HG02938 (cell line): ENCODE results near the gene CFAP97D2.
"Not testable (repeated sequence)": the region's sequence is repeated elsewhere in the genome, so short reads cannot be mapped to it uniquely, and the experiment has no call there.

ENCODE experiments used
- ATAC-seq: cut with Tn5 transposase; IDR thresholded peaks from one replicate; pipeline ENCODE4 v1.9.1; 2021; ENCODE audit warnings: mild to moderate bottlenecking, moderate library complexity; ENCODE audit not compliant: unreplicated experiment

Gene CFAP97D2

DNA sequence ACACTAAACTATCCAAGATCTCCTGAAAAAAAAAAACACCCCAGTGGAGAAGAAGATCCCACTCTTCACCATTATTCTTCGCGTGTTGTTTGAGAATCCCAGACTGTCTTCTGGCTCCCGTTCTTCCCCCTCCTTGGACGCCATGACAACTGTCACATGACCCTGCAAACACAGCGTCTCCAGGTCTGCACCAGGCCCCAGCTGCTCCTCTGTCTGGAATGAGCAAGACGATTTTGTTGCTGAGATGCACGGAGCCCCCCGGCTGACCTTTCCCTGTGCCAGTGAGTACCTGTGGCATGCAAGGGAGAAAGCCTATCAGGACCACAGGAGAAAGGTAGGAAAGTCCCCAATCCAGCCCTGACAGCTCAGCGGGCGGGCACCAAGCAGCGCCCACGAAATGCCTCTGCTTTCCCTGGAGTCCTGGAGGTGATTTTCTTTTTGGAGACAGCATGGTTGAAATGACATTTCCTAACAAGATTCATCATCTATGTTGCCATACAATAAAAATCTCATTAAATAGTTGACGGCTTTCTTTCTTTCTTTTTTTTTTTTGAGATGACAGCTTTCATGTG lies at the start of gene CFAP97D2:
Gene CFAP97D2, plus strand, starts transcription at position 171 of the 572 bp plus-strand sequence. Its CDS starts 74 bp downstream, at position 245.
- ATAC-seq = no peak

- ATAC-seq = no peak
Observed at GRCh38 chr13:114129649-114130062, 49.4 kb upstream of the CFAP97D2 start.

DNA sequence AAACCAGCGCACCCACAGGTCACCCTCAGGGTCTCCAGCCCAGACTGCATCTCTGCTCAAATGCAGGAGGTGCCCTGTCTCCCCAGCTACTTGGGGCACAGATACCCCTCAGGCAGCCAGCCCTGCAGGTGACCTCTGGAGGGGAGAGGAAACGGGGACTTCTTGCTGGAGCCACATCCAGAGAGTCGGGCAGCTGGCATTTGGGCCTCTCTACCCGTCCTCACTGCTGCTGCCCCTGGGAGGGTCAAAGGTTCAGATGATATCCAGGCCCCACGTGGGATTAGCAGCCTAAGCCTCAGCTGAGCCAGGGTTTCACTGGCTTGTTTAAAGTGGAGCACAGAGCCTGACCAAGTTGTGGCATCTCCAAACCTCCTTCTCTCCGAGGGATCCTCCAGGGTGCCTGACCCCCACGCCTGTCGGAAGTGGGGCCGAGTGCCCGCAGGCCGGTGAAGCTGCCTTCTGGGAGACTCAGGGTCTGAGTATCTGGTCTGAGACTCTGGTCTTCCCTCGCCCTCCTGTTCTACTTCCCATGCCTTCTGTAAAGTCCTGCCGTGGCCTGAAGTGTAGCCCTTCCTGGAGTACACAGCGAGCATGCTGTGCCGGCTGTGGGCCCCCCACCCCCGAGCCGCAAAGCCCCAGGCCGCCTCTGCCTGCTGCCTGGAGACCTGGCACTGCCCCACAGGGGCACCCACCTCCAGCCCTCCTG lies 48.8 kb upstream of the CFAP97D2 start:
- ATAC-seq = no peak

GRCh38 chr13:114130837-114131582 lies 48.0 kb upstream of the CFAP97D2 start:
- ATAC-seq = no peak

- ATAC-seq = peak; percentile 1
Observed at GRCh38 chr13:114131583-114132418, 47.3 kb upstream of the CFAP97D2 start.

- peak; percentile 40 for ATAC-seq
Observed at GRCh38 chr13:114132419-114133121, 46.5 kb upstream of the CFAP97D2 start, which contains the start of gene RASA3. RASA3 (minus strand) TSS chr13:114132623; CDS start chr13:114132489, 134 bp downstream.

DNA sequence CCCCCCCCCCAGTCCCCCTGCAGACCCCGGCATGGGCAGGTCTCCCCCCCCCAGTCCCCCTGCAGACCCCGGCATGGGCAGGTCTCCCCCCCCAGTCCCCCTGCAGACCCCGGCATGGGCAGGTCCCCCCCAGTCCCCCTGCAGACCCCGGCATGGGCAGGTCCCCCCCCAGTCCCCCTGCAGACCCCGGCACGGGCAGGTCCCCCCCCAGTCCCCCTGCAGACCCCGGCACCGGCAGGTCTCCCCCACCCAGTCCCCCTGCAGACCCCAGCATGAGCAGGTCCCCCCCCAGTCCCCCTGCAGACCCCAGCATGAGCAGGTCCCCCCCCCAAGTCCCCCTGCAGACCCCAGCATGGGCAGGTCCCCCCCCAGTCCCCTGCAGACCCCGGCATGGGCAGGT lies 45.9 kb upstream of the CFAP97D2 start:
- not testable (repeated sequence) for ATAC-seq

DNA sequence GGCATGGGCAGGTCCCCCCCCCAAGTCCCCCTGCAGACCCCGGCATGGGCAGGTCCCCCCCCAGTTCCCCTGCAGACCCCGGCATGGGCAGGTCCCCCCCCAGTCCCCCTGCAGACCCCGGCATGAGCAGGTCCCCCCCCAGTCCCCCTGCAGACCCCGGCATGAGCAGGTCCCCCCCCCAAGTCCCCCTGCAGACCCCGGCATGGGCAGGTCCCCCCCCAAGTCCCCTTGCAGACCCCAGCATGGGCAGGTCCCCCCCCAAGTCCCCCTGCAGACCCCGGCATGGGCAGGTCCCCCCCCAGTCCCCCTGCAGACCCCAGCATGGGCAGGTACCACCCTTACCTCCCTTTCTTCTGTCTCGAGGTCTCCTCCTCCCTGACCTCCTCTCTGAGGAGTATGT lies 45.5 kb upstream of the CFAP97D2 start:
- ATAC-seq = not testable (repeated sequence)

DNA sequence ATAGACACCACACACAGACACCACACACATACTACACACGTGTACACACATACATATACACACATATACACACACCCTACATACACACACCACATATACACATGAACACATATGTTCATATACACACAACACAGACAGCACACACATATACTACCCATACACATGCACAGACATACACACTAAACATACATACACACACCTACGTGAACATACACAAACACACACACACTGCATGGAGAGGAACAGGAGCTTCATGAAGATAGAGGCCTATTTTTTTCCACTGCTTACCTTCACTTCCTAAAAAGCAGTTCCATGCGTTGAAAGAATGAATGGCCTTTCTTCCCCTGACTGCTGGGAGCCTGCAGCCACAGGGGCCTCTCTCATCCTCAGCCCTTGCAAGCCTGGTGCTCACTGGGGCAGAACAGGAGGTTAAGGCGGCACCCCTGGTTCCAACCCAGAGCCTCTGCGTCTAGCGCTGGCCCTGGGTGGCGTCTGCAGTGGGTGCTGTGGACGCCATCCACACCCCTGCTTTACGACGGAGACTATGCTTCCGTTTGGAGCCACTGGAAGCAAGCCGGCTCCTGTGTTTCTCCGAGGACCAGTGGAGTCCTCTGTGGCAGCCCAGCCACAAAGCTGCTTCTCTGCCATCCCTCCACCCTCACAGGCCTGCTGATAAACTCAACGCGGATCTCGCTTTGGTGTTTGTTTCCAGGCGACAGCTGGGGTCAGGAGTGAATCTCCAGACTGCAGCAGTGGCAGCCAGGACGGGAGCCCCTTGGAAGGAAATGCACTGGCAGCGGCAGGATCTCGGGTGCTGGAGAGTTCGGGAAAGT lies 44.7 kb upstream of the CFAP97D2 start:
- no peak for ATAC-seq

DNA sequence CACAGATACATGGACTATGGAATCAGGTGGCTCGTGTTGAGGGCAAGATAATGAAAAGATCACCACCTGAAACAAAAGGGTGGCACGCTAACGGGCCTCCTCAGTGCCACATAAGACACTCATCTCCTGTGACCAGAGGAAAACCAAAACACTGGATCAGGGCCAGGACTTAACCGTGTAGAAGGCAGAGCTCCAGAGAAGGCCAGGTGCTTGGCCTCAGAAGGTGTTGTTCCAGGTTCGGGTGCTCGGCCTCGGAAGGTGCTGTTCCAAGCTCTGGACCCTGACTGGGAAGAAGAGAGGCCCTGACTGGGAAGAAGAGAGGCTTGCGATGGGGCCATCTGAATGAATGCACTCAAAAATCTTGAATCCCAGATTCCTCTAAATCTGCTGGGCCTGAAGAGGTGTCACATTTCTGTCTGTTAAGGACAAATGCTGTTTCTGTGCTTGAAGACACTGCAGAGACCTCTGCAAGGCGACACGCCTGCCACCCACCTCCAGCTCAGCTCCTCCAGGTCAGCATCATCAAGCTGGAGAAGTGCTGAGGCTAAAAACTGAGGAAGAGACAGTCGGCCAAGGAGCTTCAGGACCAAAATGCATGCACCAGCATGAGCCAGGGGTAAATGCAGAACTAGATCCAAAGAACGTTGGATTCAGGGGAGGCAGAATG lies 44.0 kb upstream of the CFAP97D2 start:
- ATAC-seq = no peak

- ATAC-seq = no peak
Observed at GRCh38 chr13:114135731-114136171, 43.3 kb upstream of the CFAP97D2 start.

DNA sequence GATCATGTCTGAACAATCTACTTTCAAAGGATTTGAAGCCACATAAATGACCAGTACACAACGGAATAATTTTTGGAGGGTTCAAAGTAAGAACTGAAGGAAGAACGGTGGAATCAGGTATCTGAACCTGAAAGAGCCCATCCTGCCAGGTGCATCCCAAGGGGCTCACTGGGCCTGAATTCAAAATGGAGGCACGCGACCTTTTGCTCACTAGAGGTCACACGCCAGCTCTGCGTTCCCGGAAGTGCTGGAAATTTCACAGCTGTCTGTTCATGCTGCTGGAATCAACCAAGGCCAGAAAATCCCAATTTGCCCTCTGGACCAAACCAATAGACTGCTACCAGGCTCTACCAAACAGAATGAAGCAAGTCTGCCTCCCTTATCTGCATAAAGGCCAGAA lies 42.5 kb upstream of the CFAP97D2 start:
- no peak for ATAC-seq

- no peak for ATAC-seq
Observed at GRCh38 chr13:114140131-114140905, 38.7 kb upstream of the CFAP97D2 start.

- ATAC-seq = no peak
Observed at GRCh38 chr13:114140906-114141250, 38.2 kb upstream of the CFAP97D2 start.

- no peak for ATAC-seq
Observed at GRCh38 chr13:114141261-114141996, 37.6 kb upstream of the CFAP97D2 start.

DNA sequence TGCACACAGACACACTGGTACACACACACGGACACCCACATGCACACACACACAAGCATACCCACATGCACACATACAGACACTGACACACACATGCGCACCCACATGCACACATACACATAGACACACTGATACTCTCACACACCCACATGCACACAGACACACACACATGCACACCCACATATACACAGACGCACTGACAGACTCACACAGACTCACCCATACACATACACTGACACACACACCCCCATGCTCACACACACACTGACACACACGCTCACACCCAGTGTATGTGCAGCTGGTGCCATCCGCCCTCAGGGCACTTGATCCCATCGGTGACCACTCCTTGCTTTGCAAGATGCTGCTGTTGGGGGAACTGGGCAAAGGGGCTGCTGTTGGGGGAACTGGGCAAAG lies 36.9 kb upstream of the CFAP97D2 start:
- ATAC-seq = no peak
